K562 (cell line): ENCODE data around the gene NRM.

ENCODE experiments used
- BCLAF1 ChIP-seq, 2 experiments: fragments of 450-650 bp in 1 of 2; IDR thresholded peaks; 2 replicates each; pipeline ENCODE4 v1.6.1; 2011 to 2017; ENCODE audit warnings: low read depth in 2 of 2, antibody characterized with exemption in 1 of 2, borderline replicate concordance in 1 of 2, low read length in 1 of 2, mild to moderate bottlenecking in 1 of 2, mixed read lengths in 1 of 2; ENCODE audit not compliant: control insufficient read depth in 1 of 2
- CHD7 ChIP-seq: fragments of 200-600 bp; sonication (generic); IDR thresholded peaks from one replicate; pipeline ENCODE4 v1.6.1; 2012; ENCODE audit warnings: mild to moderate bottlenecking, low read depth, low read length, inconsistent platforms
- CTCF ChIP-seq, 3 experiments: IDR thresholded peaks in 2 of 3; conservative IDR thresholded peaks in 1 of 3; 2 replicates each; pipeline ENCODE4 v1.5.1; 2011 to 2012; ENCODE audit warnings: low read length in 3 of 3, mild to moderate bottlenecking in 3 of 3, control low read depth in 2 of 3, improper control_type of control experiment in 1 of 3, inconsistent platforms in 1 of 3, low read depth in 1 of 3, mixed read lengths in 1 of 3, moderate library complexity in 1 of 3; ENCODE audit not compliant: insufficient read depth in 2 of 3
- EGR1 ChIP-seq: fragments of 450-650 bp; conservative IDR thresholded peaks from 2 replicates; pipeline ENCODE4 v1.6.1; 2017; ENCODE audit warnings: mild to moderate bottlenecking
- GTF2F1 ChIP-seq: IDR thresholded peaks from 2 replicates; pipeline ENCODE4 v1.6.1; 2011; ENCODE audit warnings: low read depth, low read length, improper control_type of control experiment
- POLR2AphosphoS5 ChIP-seq: IDR thresholded peaks from 2 replicates; pipeline ENCODE4 v1.6.1; 2011; ENCODE audit warnings: mild to moderate bottlenecking, low read depth, low read length, moderate library complexity; ENCODE audit not compliant: control insufficient read depth, insufficient read depth
- RFX5 ChIP-seq: IDR thresholded peaks from 2 replicates; pipeline ENCODE4 v1.6.1; 2011; ENCODE audit warnings: low read depth, mild to moderate bottlenecking, improper control_type of control experiment, low read length
- RNF2 ChIP-seq: sonication (generic); IDR thresholded peaks from 2 replicates; pipeline ENCODE4 v1.6.1; 2016
- ZNF584 ChIP-seq: fragments of 200-800 bp; sonication (Bioruptor generic); IDR thresholded peaks from 2 replicates; pipeline ENCODE4 v1.6.1; 2016; ENCODE audit warnings: low read depth, mild to moderate bottlenecking, missing genetic modification characterization, missing compliant biosample characterization
- ZNF592 ChIP-seq: fragments of 450-650 bp; IDR thresholded peaks from 2 replicates; pipeline ENCODE4 v1.6.1; 2017; ENCODE audit warnings: antibody characterized with exemption, mild to moderate bottlenecking

- TF ChIP-seq GTF2F1: no peak
- no peak for TF ChIP-seq BCLAF1 (IDR thresholded peaks at IDR 0.05; ENCODE audit: borderline replicate concordance in 1 of 2, control insufficient read depth in 1 of 2, low read depth in 2 of 2, low read length in 1 of 2)
- no peak for TF ChIP-seq RFX5
- TF ChIP-seq CHD7: no peak
- peak; percentile 43; the same call in 1 of the 2 replicates for TF ChIP-seq POLR2AphosphoS5
- TF ChIP-seq CTCF (IDR thresholded peaks at IDR 0.05 in 2 of 3, conservative IDR thresholded peaks at IDR 0.05 in 1 of 3; ENCODE audit: insufficient read depth in 2 of 3, low read depth in 1 of 3, low read length in 3 of 3): no peak
- TF ChIP-seq ZNF584 (CRISPR knock-in tag): no peak
- no peak for TF ChIP-seq ZNF592
- 0 out of 2 replicates have a peak, but pooled peaks have one; percentile 4 for TF ChIP-seq EGR1
- TF ChIP-seq RNF2: no peak
These were observed at the start of gene NRM for GRCh38 chr6:30690403-30691207.
